GM12892 (cell line): ENCODE results near the gene TBC1D5.

Experiments used
- POLR2A ChIP-seq: IDR thresholded peaks from 2 replicates; pipeline ENCODE4 v1.6.1; 2011; ENCODE audit warnings: low read depth, low read length, control low read depth
- POLR2AphosphoS5 ChIP-seq: IDR thresholded peaks from 2 replicates; pipeline ENCODE4 v1.6.1; 2011; ENCODE audit warnings: low read depth, low read length, control low read depth

- TF ChIP-seq POLR2AphosphoS5 (no peak), POLR2A (no peak)
Measured at GRCh38 chr3:17158941-17159682, 583.3 kb downstream of the TBC1D5 start.
